C4-2B (cell line): ENCODE data around the gene CXCR4.
"Not testable (repeated sequence)": the region's sequence is repeated elsewhere in the genome, so short reads cannot be mapped to it uniquely, and the experiment has no call there.

Experiments
- H3K27ac ChIP-seq: fragments of 450-650 bp; 2 replicates; pipeline ENCODE4 v1.5.1; 2017
- ZFX ChIP-seq: fragments of 450-650 bp; IDR thresholded peaks from 2 replicates; pipeline ENCODE4 v1.6.1; 2017
- TF ChIP-seq, protein P1 (sequence below): fragments of 450-650 bp; conservative IDR thresholded peaks from 2 replicates; pipeline ENCODE4 v1.5.1; 2017; ENCODE audit warnings: mild to moderate bottlenecking

Gene CXCR4

DNA sequence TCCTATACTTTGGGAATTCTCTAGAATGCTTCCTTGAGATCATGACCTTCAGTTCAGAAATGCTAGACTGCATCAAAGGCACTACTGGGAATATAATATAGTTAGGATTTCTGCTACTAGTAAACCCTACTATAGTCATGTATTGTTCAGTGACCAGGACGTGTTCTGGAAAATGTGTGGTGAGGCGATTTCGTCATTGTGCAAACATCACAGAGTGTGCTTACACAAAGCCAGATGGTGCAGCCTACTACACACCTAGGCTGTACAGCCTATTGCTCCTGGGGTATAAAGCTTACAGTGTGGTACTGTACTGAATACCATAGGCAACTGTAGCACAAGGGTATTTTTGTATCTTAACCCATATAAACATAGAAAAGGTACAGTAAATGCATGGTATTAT, 13.0 kb downstream of the CXCR4 start:
- H3K27ac ChIP-seq = no peak overlapping the region

DNA sequence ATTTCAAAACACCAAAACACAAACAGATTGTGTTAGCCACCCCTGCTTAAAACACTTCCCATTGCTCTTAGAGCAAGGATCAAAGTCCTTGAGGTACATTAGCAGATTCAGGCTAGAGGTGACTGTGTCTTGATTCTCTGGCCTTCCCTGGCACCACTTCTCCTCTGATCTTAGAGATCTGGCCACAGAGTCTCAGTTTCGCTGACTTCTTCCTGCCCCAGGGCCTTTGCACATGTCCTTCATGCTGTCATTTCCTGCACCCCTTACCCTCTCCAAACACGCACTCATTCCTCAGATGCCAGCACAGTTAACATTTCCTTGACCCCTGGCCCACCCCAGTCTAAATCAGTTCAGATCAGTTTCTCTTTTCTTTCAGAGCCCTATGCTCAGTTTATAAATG, 16.9 kb downstream of the CXCR4 start:
- no peak overlapping the region for H3K27ac ChIP-seq
- TF ChIP-seq, protein P1, sequence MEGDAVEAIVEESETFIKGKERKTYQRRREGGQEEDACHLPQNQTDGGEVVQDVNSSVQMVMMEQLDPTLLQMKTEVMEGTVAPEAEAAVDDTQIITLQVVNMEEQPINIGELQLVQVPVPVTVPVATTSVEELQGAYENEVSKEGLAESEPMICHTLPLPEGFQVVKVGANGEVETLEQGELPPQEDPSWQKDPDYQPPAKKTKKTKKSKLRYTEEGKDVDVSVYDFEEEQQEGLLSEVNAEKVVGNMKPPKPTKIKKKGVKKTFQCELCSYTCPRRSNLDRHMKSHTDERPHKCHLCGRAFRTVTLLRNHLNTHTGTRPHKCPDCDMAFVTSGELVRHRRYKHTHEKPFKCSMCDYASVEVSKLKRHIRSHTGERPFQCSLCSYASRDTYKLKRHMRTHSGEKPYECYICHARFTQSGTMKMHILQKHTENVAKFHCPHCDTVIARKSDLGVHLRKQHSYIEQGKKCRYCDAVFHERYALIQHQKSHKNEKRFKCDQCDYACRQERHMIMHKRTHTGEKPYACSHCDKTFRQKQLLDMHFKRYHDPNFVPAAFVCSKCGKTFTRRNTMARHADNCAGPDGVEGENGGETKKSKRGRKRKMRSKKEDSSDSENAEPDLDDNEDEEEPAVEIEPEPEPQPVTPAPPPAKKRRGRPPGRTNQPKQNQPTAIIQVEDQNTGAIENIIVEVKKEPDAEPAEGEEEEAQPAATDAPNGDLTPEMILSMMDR = no peak
- no peak for TF ChIP-seq ZFX

More for the DNA sequence above, 13.0 kb downstream of the CXCR4 start:
- no peak for TF ChIP-seq ZFX
- TF ChIP-seq, protein P1 = no peak

DNA sequence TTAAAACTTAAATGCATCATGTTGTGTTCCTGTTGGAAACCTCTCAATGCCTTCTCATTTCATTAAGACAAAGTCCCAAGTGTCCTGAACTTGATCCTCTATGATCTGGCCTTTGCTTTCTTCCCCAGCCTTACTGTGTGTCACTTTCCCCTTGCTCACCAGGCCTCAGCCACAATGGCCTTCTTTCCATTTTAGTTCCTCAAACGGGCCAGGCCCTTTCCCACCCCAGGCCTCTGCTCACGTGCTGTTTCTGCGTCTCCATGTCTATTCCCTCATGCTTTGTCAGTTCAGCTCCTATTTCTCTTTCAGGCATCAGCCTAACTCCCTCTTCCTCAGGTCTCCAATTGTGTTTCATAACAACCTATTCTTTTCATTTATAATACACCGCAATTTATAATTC, 19.5 kb downstream of the CXCR4 start:
- H3K27ac ChIP-seq = no peak overlapping the region
- TF ChIP-seq, protein P1 = no peak
- no peak for TF ChIP-seq ZFX

DNA sequence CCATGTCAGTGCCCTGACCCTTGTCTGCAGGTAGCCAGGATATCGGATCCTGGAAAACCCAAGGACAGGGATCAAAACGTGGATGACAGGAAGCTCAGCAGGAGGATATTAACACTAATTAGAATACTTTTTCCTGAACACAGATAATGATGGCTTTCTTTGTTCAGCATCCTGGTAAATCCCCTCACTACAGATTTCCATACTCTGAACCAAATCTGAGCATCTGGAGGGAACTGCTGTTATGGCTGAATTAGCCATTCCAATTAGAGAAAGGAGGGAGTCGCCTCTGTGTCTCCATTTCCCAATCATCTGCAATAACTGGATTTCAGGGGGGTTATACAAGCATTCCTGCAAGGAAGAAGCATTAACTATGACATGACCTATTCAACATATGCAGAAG, 24.4 kb downstream of the CXCR4 start:
- no peak overlapping the region for H3K27ac ChIP-seq
- TF ChIP-seq, protein P1 = no peak
- TF ChIP-seq ZFX = no peak

DNA sequence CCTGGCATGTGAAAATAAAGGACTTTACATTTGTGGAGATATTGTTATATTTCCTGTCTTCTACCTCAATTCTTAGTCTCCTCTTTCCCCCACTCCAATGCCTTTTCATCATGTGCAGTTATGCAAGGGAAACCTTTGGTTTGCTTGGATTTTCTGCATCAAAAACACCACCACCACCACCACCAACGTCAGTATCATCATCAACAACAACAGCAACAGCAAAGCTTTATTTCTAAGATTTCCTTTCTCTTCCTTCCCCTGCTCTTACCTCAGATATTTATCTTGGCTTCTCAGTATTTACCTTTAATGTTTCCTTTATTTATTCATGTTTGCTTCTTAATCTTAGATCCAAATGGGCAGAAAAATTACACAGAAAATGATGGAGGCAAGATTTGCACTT, 26.1 kb downstream of the CXCR4 start:
- TF ChIP-seq, protein P1 = no peak
- TF ChIP-seq ZFX = no peak
- H3K27ac ChIP-seq = no peak overlapping the region

DNA sequence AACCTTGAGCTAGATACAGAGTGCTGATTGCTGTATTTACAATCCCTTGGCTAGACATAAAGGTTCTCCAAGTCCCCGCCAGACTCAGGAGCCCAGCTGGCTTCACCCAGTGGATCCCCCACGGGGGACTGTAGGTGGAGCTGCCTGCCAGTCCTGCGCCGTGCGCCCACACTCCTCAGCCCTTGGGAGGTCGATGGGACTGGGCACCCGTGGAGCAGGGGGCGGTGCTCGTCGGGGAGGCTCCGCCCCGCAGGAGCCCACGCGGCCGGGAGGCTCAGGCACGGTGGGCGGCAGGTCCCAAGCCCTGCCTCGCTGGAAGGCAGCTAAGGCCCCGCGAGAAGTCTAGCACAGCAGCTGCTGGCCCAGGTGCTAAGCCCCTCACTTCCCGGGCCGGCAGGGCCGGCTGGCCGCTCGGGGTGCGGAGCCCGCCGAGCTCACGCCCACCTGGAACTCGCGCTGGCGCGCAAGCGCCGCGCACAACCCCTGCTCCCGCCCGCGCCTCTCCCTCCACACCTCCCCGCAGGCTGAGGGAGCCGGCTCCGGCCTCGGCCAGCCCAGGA, 30.0 kb downstream of the CXCR4 start:
- H3K27ac ChIP-seq = not testable (repeated sequence)

DNA sequence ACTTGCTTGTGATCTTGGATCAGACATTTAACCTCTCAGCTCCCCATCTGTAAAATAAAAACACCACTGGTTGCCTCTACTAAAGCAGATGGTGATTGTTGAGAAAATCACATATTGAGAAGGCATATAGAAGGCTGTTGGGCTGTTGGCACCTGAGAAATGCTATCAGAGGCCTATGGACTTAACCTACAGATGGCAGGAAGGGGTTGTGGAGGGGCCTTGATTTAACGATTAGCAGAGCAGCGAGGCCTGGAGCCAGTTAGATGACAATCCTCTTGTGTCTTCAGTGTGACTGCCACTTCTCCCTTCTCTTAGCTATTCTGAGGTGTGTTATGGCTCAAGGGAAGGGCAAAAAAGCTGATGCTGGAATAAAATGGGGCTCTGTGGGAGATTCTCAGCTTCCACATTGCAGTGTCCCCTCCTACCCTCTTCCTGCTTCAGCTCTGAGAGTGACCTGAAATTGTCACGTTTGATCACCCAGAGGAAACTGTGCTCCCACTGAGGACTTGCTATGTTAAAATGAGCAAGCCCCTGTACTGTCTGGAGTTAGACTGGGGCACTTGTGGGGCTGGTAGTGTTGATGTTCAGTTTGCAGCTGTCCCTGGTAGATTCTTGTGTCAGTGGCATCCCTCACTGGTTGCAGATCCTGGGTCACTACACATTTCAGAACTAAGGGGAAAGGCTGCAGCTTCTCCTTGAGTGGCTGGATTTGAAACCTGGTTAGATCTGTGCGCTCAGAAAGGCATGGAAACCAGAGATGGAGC, 31.5 kb downstream of the CXCR4 start:
- H3K27ac ChIP-seq = no peak overlapping the region
- TF ChIP-seq, protein P1 = no peak
- no peak for TF ChIP-seq ZFX
